ENCODE results near the gene NFKBIB. TPM values are rescaled to one million over a fixed set of nuclear protein-coding genes. Genes with fewer than 3 reads are reported as not detected.

The NFKBIB gene
- total and polyA plus RNA-seq, 2 experiments from 2014 or later, result 24.1 to 29.6 TPM

- no peak for TF ChIP-seq EZH2 (IDR thresholded peaks at IDR 0.05; ENCODE audit: borderline replicate concordance)
- no peak for TF ChIP-seq EZH2phosphoT487 (IDR thresholded peaks at IDR 0.05; ENCODE audit: low read depth, severe bottlenecking, unreplicated experiment)
- TF ChIP-seq CTCF (IDR thresholded peaks at IDR 0.05; ENCODE audit: poor library complexity), result no peak
- Histone ChIP-seq H3K4me3 (no peak overlapping the region), H3K4me1 (ENCODE audit: insufficient read depth) (no peaks in the 10 kb centered on the region), H3K79me2 (no peaks in the 10 kb centered on the region), H3K4me2 (no peak overlapping the region), H3K9me3 (ENCODE audit: low read depth) (no peaks in the 10 kb centered on the region), H3K36me3 (replicated peaks; ENCODE audit: insufficient read depth, low read depth) (no peaks in the 10 kb centered on the region), H3K27ac (no peak overlapping the region), H3K9me2 (replicated peaks; ENCODE audit: insufficient read depth) (no peaks in the 10 kb centered on the region), H3K27me3 (no peaks in the 10 kb centered on the region), H2AFZ (no peak overlapping the region), H4K20me1 (ENCODE audit: insufficient read depth, poor library complexity, severe bottlenecking) (no peaks in the 10 kb centered on the region)
- WGBS (ENCODE audit: low lambda C conversion rate, missing lambda C conversion rate), result 98% methylated on average over 5 of the region's 5 CpGs
- DNase-seq (ENCODE audit: low spot score), result no peak
Measured at GRCh38 chr19:38922482-38922881, 22.7 kb downstream of the NFKBIB start.

GRCh38 chr19:38924388-38924787, 24.6 kb downstream of the NFKBIB start:
- no peak overlapping the region for H3K27ac ChIP-seq
- H3K9me3 ChIP-seq (ENCODE audit: low read depth), result no peaks in the 10 kb centered on the region
- TF ChIP-seq CTCF (IDR thresholded peaks at IDR 0.05; ENCODE audit: poor library complexity) (no peak), EZH2phosphoT487 (IDR thresholded peaks at IDR 0.05; ENCODE audit: low read depth, severe bottlenecking, unreplicated experiment) (no peak), EZH2 (IDR thresholded peaks at IDR 0.05; ENCODE audit: borderline replicate concordance) (no peak)
- H2AFZ ChIP-seq, result no peak overlapping the region
- H4K20me1 ChIP-seq (ENCODE audit: insufficient read depth, poor library complexity, severe bottlenecking), result no peaks in the 10 kb centered on the region
- H3K79me2 ChIP-seq, result peaks cover 16% of the 10 kb centered on the region
- H3K4me1 ChIP-seq (ENCODE audit: insufficient read depth), result peaks cover under 1% of the 10 kb centered on the region
- no peak overlapping the region for H3K4me3 ChIP-seq
- no peaks in the 10 kb centered on the region for H3K36me3 ChIP-seq (replicated peaks; ENCODE audit: insufficient read depth, low read depth)
- no peaks in the 10 kb centered on the region for H3K9me2 ChIP-seq (replicated peaks; ENCODE audit: insufficient read depth)
- no peak for DNase-seq (ENCODE audit: low spot score)
- no peaks in the 10 kb centered on the region for H3K27me3 ChIP-seq
- 94% methylated on average over 7 of the region's 7 CpGs for WGBS (ENCODE audit: low lambda C conversion rate, missing lambda C conversion rate)
- no peak overlapping the region for H3K4me2 ChIP-seq

GRCh38 chr19:38928391-38929001, 28.7 kb downstream of the NFKBIB start:
- Histone ChIP-seq H2AFZ (no peak overlapping the region), H4K20me1 (ENCODE audit: insufficient read depth, poor library complexity, severe bottlenecking) (no peaks in the 10 kb centered on the region), H3K4me3 (no peak overlapping the region), H3K4me1 (ENCODE audit: insufficient read depth) (peaks cover 4% of the 10 kb centered on the region), H3K79me2 (peaks cover 39% of the 10 kb centered on the region), H3K36me3 (replicated peaks; ENCODE audit: insufficient read depth, low read depth) (no peaks in the 10 kb centered on the region), H3K27ac (no peak overlapping the region), H3K9me3 (ENCODE audit: low read depth) (no peaks in the 10 kb centered on the region), H3K4me2 (no peak overlapping the region), H3K9me2 (replicated peaks; ENCODE audit: insufficient read depth) (no peaks in the 10 kb centered on the region), H3K27me3 (no peaks in the 10 kb centered on the region)
- 94% methylated on average over 3 of the region's 4 CpGs for WGBS (ENCODE audit: low lambda C conversion rate, missing lambda C conversion rate)
- no peak for DNase-seq (ENCODE audit: low spot score)
- TF ChIP-seq CTCF (IDR thresholded peaks at IDR 0.05; ENCODE audit: poor library complexity) (no peak), EZH2 (IDR thresholded peaks at IDR 0.05; ENCODE audit: borderline replicate concordance) (no peak), EZH2phosphoT487 (IDR thresholded peaks at IDR 0.05; ENCODE audit: low read depth, severe bottlenecking, unreplicated experiment) (no peak)

Measured in hepatocyte (in vitro differentiated cells).